GM18526 (cell line): ENCODE measurements around the gene LRRC9.

Experiments
- POLR2A ChIP-seq: IDR thresholded peaks from 3 replicates; pipeline ENCODE4 v1.6.1; 2011; ENCODE audit not compliant: insufficient read length; ENCODE audit errors: extremely low read depth

LRRC9 gene

DNA sequence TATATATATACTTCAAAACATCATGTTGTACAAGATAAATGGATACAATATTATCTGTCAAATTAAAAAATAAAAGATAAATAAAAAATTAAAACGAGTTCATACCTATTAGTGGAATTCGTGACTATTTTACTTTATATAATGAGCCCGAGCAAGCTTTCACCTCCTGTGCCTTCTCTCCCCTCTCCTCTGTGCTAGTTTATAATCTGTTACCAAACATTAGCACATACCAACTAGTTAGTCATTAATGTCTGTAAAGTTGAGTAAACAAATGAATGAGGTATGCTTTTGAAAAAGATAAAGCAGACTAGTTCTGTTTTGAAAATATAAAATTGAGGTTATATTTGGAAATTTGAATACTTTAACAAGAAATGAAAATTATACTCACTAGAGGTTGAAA, 84.0 kb downstream of the LRRC9 start:
- TF ChIP-seq POLR2A, result no peak

DNA sequence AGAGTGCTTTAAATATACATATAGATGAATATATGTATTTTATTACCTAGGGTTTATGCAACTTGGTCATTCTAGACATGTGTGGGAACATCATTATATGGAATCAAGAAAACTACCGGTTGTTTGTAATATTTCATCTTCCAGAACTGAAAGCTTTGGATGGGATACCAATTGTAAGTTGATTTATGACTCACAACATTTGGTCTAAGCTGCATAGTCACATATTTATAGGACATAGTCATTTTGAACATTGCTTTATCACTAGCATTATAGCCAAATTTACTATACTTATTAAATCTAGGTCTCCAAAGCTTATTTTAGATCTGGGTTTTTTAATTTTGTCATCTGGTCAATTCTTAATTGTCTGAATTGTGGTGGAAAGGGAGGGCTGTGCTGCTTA, 88.1 kb downstream of the LRRC9 start:
- no peak for TF ChIP-seq POLR2A

DNA sequence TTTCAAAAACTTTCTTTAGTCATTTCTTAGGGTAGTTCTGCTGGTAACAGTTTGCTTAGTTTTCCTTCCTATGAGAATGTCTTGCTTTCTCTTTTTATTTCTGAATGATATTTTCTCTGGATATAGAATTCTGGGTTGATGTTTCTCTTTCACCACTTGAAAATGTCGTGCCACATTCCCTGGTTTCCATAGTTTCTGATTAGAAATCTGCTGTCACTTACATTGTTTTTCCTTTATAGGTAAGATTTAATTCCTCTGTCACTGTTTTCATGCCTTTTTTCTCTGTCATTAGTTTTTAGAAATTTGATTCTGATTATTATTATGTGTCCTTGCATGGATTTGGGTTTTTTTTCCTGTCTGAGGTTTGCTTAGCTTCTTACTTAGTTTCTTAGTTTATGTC, 94.5 kb downstream of the LRRC9 start:
- no peak for TF ChIP-seq POLR2A

DNA sequence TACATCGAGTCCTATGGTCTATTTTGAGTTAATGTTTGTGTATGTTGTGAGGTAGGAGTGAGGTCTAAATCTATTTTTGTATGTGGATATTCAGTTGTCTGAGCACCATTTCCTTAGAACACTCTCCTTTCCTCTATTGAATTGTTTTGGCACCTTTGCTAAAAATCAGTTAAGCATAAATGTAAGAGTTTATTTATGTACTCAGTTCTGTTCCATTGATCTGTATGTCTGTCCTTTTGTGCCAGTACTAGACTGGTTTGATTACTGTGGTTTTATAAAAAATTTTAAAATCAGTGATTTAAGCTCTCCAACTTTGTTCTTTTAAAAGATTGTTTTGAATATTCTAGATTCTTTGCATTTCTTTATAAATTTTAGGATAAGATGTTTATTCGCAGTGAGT, 101.7 kb downstream of the LRRC9 start:
- TF ChIP-seq POLR2A, result no peak

DNA sequence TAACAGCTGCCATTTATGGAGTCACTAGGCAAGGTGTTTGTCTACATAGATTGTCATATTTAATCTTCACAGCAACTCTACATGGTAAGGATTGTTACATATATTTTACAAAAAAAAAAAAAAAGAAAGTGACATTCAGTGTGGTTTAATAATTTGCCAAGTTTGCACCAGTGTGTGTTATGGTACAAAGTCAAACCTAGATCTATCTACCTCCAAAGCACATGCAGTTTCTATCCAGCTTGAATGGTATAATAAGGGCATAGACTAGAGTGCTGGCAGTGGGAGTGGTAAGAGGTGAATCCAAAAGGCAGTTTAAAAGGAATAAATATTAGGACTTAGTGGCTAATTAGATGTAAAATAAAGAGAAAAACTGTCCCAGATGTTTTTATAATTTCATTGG, 105.6 kb downstream of the LRRC9 start:
- TF ChIP-seq POLR2A, result no peak

DNA sequence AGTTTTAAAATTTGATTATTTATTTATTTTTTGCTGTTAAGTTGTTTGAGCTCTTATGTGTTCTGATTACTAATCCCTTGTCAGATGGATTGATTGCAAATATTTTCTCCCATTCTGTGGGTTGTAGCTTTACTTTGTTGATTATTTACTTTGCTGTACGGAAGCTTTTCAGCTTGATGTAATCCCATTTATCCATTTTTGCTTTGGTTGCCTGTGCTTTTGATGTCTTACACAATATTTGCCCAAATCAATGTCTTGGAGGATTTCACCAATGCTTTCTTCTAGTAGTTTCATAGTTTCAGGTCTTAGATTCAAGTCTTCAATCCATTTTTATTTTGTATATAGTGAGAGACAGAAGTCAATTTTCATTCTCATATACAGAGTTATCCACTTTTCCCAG, 115.2 kb downstream of the LRRC9 start:
- no peak for TF ChIP-seq POLR2A

DNA sequence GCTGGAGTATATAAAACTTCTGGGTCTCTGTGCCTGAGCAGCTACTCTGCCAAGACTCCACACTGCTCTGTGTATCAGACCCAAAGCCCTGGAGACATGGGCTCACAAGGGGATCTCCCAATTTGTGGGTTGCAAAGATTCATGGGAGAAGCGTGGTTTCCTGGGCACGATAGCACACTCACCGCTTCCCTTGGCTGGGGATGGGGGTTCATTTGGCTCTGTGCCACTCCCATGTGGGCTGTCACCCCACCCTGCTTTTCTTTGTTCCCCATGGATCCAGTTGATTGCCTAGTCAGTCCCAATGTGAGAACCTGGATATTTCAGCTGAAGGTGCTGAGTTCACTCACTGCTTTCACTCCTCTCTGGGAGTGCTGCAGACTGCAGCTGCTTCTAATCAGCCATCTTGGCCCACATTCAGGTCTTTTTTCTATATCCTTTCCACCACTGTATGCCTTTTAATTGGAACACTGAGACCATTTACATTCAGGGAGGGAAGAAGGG, 131.8 kb downstream of the LRRC9 start:
- no peak for TF ChIP-seq POLR2A

DNA sequence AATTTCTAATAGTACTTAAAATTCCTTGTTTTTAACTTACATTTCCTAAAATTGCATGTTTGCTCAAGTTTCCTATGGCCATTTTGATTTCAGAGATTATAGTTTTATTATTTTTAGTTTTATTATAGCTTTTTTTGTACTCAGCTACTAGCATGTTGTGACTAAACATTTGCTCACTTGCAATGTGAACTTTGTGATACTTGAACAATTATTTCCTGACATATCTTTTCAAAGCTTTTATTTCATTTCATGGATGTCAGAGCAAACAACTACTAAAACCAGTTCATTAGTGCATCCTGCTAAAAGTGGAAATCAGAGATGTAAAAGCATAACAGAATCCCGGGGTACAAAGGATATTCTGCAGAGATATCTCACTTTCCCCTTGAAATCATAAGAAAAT, 138.1 kb downstream of the LRRC9 start:
- TF ChIP-seq POLR2A, result no peak

DNA sequence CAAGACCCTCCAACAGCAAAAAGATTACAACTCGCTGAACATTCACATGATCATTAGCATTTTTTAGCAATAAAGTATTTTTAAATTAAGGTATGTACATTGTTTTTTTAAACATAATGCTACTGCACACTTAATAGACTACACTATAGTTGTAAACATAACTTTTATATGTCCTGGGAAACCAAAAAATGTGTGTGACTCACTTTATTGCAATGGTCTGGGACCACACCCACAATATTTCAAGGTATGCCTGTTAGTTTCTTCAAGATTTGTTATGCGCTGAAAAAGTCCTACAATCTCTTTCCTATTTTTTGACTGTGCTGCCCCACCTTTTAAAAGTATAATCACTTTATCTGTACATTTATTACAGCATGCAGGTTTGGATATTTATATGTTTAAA, 141.4 kb downstream of the LRRC9 start:
- TF ChIP-seq POLR2A, result no peak

DNA sequence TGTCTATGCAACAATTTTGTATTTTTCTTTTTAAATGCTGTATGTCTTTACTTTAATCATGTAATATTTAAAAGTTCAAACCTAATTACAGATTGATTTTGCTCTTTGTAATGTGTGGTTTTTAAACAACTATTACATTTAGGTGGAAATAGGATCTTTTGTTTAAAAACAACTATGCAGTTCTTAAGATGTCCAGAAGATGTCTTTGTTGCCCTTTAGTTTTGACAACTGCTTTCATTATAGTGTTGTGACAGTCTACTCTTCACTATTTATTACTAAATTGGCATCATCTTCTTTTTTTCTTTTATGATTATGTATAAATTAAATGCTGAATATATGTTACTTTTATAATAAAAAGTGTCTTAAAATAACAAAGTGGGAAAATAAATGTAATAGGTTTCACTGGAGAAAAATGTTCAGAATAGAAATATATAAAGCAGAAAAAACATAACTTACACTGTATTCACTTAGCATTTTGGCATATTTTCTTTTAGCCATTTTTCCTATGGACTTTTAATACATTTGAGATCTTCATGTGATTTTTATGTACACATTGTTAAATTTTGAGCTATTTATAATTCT, 144.6 kb downstream of the LRRC9 start:
- no peak for TF ChIP-seq POLR2A

DNA sequence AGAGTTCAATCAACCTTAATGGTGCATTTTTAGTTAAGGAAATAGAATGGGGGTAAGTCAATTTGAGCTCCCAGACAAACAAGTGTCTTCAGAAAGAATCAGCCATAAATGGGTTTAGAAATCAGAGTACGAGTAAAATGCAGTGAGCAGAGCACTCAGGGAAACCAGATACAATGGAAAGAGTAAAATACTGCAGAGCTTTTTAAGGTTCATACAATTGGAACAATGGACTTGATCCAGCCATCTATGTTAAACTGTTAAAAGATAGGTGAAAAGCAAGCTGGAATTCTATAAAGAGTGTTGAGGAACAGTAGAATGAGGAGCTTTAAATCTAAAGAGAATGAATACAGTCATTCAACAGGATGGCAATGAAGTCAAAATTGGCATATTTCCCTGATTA, 147.9 kb downstream of the LRRC9 start:
- TF ChIP-seq POLR2A, result no peak

DNA sequence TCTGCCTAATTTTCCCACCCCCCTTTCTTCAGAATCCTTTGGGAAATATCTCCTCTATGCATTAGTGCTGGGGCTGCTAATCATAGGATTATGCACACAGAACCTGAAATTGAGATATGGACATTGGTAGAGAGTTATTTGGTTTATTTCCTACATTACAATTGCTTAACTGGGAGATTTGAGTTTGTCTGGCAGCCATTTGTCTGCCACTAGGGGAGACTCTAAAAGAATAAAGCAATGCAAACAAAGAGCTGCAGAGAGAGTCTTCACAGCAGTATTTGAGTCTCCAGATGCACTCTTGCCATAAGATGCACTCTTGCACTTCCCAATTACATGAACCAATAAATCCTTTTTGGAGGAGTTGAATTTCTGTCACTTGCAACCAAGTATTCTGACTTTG, 159.8 kb downstream of the LRRC9 start:
- no peak for TF ChIP-seq POLR2A

DNA sequence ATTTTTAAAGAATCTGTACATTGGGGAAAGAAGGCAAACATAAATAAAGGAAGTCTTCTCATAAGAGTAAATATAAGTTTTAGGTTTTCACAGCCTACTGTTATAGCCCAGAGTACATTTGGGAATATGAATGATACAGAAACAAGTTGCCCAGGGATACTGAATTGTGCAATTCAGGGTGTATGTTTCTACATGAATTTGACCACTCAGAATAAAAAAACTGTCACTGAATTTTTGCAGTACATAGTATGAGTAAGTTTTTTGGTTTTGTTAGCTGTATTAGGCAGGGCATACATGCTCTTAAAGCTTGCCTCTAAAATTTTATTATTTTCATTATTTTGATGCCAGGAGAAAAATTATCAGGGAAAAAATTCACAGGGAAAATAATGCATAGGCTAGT, 165.1 kb downstream of the LRRC9 start:
- TF ChIP-seq POLR2A, result no peak

DNA sequence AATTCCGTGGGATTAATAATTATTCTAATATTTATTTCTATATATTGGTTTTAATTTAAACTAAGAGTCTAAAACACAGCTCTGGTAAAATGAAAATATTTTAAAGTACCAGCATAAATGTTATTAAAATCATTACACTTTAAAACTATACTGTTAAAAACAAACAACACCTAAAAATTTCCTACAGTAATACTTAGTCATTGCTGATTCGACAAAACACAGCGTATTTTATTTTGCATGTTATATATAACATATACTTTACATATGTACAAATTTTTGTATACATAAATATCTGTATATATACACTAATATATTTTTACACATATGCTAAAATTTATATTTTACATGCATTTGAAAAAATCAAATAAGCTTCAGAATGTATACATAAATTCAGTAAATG, 165.7 kb downstream of the LRRC9 start:
- no peak for TF ChIP-seq POLR2A

DNA sequence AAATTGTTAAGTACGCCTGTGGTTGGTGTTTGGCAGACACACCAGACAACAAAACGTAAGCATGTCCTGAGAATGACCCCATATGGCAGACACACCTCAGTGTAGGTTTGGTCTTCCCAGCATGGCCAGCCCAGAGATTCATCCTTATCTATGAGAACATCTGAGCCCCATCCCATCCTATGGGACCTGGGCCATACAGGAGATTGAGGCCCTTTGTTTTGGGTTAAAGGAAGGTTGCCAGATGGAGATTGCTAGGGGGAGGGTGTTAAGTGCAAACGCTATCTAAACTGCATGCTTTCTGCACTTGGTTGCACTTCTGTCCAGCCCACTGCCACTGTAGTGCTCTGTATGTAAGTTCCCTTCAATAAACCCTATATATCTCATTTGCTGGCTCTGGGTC, 167.7 kb downstream of the LRRC9 start:
- no peak for TF ChIP-seq POLR2A

DNA sequence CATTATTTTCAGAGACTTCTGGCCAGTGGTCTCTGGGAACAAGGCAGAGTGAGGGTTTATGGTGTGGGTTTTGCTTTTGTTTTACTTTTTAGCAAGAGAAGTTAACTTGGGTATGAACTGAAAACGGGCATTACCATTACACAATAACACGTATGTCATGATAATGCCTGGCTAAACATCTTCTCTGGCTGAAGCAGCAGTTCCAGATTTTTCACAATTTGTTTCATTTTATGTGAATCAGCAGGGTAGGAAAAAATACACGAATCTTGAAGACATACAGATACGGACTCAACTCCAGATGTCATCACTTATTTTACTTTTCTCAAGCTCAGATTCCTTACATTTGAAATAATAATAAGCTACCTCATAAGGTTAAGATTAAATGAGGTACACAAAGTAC, 169.3 kb downstream of the LRRC9 start:
- no peak for TF ChIP-seq POLR2A

DNA sequence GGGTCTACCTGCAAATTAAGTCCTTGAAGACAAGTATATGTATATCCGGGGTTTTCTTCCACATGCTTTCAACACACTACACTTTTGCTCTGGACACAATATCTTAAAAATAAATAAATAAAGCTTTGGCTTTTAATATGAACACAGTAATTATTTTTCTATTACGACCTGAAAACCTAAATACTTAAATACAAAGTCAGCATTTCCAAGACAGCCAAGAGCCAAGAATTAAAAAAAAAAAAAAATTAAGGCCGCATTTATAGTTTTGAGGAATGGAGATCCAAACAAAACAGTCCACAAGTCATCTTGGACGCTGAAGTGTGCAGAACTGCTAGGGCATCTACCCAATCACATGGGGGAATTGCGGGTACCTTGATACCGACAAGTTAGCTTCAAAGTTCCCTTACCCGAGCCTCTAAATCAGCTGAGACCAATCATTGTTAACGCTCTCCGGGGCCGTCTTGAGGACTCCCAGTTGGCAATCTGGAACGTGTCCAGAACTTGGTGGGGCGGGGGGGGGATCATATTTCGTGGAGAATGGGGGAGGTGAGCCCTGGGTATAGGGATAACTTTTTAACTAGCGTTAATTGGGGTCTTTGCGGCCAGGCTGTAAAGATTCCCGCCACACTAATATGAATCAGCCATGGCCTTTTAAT, 171.0 kb downstream of the LRRC9 start:
- TF ChIP-seq POLR2A, result no peak
